SK-N-SH (cell line): Measurements from ENCODE around the gene ALDH6A1.

Source experiments
- CTCF ChIP-seq: fragments of 200-600 bp; sonication (generic); IDR thresholded peaks from 2 replicates; pipeline ENCODE4 v1.6.1; 2017; ENCODE audit warnings: antibody characterized with exemption, mild to moderate bottlenecking, moderate library complexity
- REST ChIP-seq: IDR thresholded peaks from 2 replicates; pipeline ENCODE4 v1.6.1; 2012; ENCODE audit warnings: mild to moderate bottlenecking, low read depth, low read length, moderate library complexity
- USF2 ChIP-seq: fragments of 150-350 bp; IDR thresholded peaks from 2 replicates; pipeline ENCODE4 v1.6.1; 2017; ENCODE audit warnings: antibody characterized with exemption, low read length, low read depth, borderline replicate concordance

GRCh38 chr14:74089251-74090020 is 5.2 kb upstream of the ALDH6A1 start:
- TF ChIP-seq REST (no peak), CTCF (no peak), USF2 (no peak)
